NK-92 treated with Interleukin-12 subunit alpha and Interleukin-12 subunit beta, amount 100 ng/mL, for 24 hours (cell line): ENCODE measurements around the gene RARRES2.
A peak's percentile ranks its signal among the peaks of the same experiment; 100 is the strongest.
"Not testable (repeated sequence)": the region's sequence is repeated elsewhere in the genome, so short reads cannot be mapped to it uniquely, and the experiment has no call there.

Experiments
- DNase-seq: peaks from one replicate; lab custom pipeline; 2025; lab: John Stamatoyannopoulos, UW

The RARRES2 gene

GRCh38 chr7:150341263-150342120, at the start of gene RARRES2:
RARRES2 (minus strand) TSS chr7:150341629; CDS start chr7:150340609, 1,020 bp downstream.
- no peak for DNase-seq

DNA sequence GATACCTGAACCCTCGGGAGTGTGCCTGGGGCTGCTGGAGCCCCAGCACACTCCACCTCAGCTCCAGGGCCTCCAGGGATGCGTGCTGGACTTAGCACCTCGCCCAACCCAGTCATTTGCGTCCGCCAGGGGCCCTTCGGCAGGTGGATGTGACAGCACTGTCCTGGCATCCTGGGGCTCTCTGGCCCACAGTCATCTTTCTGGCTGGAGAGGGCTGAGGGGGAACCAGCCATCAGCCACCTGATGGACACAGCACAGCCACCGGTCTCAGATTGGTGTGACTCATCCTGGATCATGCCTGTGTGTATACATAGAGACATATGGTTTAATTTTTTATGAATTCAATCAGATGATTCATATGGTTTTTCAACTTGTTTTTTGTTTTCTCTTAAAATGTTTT, 48.8 kb upstream of the RARRES2 start:
- no peak for DNase-seq

GRCh38 chr7:150389532-150389816, 48.0 kb upstream of the RARRES2 start:
- no peak for DNase-seq

DNA sequence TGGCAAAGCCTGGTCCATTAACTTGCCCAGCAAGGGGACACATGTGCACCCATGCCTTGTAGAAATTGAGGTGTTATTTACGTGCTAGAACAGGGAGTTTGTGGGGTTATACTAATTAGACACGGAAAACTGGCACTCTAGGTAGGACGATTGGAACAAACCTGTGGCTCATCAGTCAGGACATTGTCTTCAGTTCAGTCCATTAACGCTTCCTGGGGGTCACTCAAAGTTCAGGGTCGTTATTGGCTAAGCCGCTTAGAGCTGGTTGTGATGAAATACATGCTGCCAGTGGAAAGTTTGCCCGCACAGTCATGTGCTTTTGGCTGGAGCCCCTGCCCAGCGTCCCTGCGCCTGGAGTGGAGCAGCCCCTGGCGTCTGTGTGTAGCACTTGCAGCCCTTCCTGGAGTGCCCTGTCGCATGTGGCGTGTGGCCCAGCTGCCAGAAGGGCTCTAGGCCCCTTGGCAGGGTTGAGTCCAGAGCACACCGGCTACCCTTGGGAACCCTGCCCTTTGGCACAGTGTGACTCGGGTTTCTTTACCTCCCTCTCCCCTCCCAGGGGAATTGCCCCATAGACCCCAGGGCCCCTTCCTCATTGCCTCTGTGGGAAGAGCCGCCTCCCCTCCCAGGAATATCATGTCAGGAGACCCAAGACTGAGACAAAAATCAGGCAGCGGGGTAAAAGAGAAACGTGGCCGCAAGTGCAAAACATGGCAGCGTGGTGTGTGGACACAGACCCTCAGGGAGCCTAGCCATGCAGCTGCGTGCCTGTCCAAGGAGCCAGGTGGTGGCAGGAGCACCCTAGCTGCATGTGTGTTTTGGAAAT, 47.5 kb upstream of the RARRES2 start:
- no peak for DNase-seq

DNA sequence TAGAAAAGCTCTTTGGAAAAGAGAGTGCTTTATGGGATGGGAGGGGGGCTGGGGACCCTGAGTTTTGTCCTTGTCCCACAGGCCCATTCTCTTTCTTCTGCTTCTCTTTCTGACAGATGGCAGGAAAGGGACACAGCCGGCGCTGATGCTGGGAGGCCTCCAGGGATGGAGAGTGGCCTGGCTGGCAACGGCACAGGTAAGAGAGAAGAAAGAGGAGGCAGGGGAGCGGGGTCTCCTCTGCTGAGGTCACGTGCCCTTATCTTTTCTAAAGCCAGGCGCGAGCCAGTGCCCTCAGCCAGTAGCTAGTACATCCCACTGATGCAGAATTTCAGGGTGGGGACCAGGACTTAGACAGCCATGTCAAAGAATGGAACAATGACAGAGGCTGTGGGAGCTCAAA, 46.9 kb upstream of the RARRES2 start:
- no peak for DNase-seq

GRCh38 chr7:150385884-150386283, 44.5 kb upstream of the RARRES2 start:
- DNase-seq = not testable (repeated sequence)

DNA sequence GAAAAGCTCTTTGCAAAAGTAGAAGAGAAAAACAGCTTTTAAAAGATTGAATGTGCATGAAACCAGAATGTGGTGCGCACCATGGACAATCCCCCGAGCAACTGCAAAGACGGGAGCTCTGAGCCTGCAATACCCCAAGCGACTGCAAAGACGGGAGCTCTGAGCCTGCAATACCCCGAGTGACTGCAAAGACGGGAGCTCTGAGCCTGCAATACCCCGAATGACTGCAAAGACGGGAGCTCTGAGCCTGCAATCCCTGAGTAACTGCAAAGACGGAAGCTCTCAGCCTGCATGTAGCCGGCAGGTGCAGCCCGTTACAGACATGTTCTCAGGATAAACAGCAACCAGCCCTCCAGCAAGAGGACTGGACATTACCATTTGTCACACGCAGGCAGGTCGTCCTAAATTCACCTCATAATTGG, 43.9 kb upstream of the RARRES2 start:
- DNase-seq = no peak

- DNase-seq = no peak
Measured at GRCh38 chr7:150384406-150385301, 43.2 kb upstream of the RARRES2 start.

- no peak for DNase-seq
Measured at GRCh38 chr7:150383710-150384397, 42.4 kb upstream of the RARRES2 start.

DNA sequence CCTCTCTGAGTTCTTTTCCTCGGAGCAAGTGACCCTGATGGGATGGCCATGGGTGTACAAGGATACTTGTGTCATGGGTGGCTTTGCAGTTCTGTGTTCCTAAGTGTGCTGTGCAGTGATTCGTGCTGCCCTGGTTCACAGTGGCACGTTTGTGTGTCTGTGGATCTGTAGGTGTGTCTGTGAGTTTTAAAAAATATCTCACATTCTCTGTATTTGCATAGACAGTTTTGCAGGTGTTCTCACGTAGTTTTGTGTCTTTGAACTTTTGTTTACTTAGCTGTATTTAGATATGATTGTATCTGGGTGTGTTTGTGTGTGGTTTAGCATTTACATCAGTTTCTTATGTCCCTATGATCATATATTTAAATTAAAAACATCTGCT, 41.4 kb upstream of the RARRES2 start:
- no peak for DNase-seq

DNA sequence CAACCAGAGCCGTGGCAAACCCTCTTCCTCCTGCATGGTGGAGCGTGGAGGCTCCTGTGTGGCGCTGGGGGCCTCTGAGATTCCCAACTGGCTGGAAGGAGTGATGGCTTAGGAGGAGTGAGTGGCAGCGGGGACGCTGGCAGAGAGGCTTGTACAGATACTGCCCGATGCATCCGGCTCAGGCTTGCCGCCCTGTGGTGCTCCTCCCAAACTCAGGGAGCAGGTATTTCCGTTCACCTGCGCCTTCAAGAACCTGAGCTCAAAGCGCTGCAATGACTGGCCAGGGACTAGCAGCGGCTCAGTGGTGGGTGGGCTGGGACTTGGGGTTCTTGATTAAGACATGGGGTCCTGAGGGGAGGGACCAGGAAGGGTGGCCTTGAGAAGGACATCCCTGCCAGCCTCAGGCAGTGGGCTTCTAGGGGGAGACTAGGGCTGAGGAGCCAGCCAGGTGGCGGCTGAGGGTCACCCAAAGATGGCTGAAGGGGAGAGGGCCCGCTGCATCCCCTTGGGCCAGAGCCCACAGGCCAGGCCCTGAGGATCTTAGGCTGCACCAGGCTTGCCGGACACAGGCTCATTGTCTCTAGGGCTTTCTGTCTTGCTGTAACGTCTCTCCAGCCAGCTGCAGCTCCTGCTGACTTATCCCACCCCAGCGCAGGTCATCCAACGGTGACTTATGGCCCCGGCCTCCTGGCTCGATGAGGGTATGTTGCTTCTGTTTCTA, 40.9 kb upstream of the RARRES2 start:
- DNase-seq = no peak

DNA sequence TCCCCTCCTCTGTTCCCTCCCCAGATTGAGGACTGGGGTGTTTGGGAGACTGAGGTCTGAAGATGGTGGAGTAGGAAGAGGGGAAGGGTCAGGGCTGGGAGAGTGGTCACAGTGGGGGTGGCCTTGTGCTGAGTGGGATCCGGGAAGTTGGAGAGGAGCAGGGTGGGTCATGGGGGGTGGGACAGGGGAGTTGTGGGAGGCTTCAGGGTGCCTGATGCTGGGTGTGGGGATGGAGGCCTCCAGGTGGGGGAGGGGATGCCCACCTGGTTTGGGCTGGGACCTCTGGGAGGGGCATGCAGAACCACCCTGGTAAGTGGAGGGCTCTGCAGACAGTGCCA, 40.3 kb upstream of the RARRES2 start:
- no peak for DNase-seq

GRCh38 chr7:150381096-150381495, 39.7 kb upstream of the RARRES2 start:
- no peak for DNase-seq

GRCh38 chr7:150380463-150380862, 39.0 kb upstream of the RARRES2 start:
- DNase-seq = no peak

- DNase-seq = no peak
Measured at GRCh38 chr7:150379441-150380379, 38.3 kb upstream of the RARRES2 start.

DNA sequence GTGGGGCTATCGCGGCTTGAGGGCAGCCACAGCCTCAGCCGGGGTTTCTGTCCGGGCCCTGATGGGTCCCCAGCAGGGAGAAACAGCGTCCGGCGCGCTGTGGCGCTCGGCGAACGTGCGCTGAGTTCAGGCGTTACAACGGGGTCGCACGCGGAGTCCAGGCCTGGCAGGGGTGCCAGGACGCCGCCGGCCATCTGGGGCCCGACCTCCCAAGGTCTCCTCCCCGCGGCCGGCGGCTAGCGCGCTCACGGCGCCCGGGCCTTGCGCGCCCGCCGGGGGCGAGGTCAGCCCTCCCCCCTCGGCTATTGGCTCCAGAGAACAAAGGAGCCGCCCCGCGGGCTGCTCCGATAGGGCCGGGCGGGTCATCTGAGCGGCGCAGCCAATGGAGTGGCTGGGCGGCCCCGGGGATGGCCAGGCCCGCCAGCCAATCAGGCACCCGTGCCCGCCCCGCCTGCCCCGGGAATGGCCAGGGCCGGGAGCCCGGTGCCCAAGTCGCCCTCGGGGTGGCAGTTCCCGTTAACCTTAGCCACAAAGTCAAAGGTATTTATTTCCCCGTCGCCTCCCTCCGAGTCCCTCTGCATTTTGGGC, 37.5 kb upstream of the RARRES2 start, which contains the start of gene ZNF775:
TSS of gene ZNF775 (plus strand) at position 478 of the 588 bp plus-strand sequence. CDS start 9,141 bp downstream, outside the sequence.
- DNase-seq = peak; percentile 94

GRCh38 chr7:150378115-150378852, 36.9 kb upstream of the RARRES2 start:
- no peak for DNase-seq

DNA sequence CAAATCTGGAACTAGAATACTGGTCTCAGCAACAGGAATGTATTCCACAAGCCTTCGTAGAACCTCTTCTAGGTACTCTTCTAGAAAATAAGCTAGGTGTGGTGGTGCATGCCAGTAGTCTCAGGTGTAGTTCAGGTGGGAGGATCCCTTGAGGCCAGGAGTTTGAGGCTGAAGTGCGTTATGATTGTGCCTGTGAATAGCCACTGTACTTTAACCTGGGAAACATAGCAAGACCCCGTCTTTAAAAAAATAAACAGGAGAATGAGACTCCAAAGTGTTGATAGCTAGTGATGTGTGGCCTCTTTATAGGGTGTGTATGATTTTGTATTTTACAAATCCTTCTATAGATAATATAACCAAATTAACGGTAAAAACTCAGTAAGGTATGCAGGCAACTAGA, 36.2 kb upstream of the RARRES2 start:
- no peak for DNase-seq

DNA sequence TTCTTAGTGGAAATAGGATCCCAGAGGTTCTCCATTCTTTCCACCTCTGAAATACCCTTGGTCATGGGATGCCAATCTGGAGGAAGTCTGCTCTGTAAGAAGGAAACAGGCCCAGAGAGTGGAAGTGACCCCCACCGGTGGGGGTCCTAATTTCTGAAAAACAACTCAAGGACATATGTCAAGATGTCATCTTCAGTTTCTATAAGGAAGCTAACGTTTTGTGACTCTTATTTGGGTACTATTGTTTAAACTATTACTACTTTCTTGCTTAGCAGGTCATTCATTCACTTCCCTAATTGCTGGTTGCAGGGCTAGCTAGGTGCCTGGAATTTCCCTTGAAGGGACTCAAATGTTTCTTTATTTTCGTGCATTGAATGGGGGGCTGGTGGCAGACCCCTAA, 35.8 kb upstream of the RARRES2 start:
- DNase-seq = no peak
